PFSK-1 (cell line): ENCODE measurements around the gene TMEM184A.

Experiments
- POLR2AphosphoS5 ChIP-seq: IDR thresholded peaks from 2 replicates; pipeline ENCODE4 v1.6.1; 2012; ENCODE audit warnings: low read depth, mild to moderate bottlenecking, control low read depth, low read length, moderate library complexity
- REST ChIP-seq, 2 experiments: IDR thresholded peaks; 2 replicates each; pipeline versions ENCODE4 v1.6.1 to v1.8.0; 2011 to 2012; ENCODE audit warnings: low read depth in 2 of 2, low read length in 2 of 2, control low read depth in 1 of 2, inconsistent platforms in 1 of 2, mild to moderate bottlenecking in 1 of 2, moderate library complexity in 1 of 2; ENCODE audit not compliant: insufficient read depth in 1 of 2
- SIN3A ChIP-seq: IDR thresholded peaks from 2 replicates; pipeline ENCODE4 v1.6.1; 2012; ENCODE audit warnings: mild to moderate bottlenecking, low read length, moderate library complexity, borderline replicate concordance; ENCODE audit not compliant: insufficient read depth
- TAF1 ChIP-seq: IDR thresholded peaks from 2 replicates; pipeline ENCODE4 v1.6.1; 2012; ENCODE audit warnings: low read length, control low read depth, borderline replicate concordance; ENCODE audit not compliant: insufficient read depth

GRCh38 chr7:1500064-1500807 lies 55.8 kb downstream of the TMEM184A start:
- TF ChIP-seq TAF1 (no peak), POLR2AphosphoS5 (no peak), REST (IDR thresholded peaks at IDR 0.05; ENCODE audit: insufficient read depth in 1 of 2, low read depth in 2 of 2, low read length in 2 of 2) (no peak), SIN3A (no peak)
